HL-60 (cell line): ENCODE measurements around the gene FBLN1.

Source experiments
- DNase-seq, 2 experiments: peaks; one replicate each; pipeline ENCODE4 v3.0.0-alpha.2; 2010 to 2020; ENCODE audit warnings: low read depth in 1 of 2, low spot score in 1 of 2
- H3K27ac ChIP-seq: fragments of 250-450 bp; sonication (Bioruptor Pico); replicated peaks from 2 replicates; pipeline ENCODE4 v1.5.1; 2020; ENCODE audit warnings: mild to moderate bottlenecking, moderate library complexity
- H3K27me3 ChIP-seq: fragments of 250-450 bp; sonication (Bioruptor Pico); 2 replicates; pipeline ENCODE4 v1.5.1; 2021; ENCODE audit warnings: mild to moderate bottlenecking, moderate library complexity; ENCODE audit not compliant: insufficient read depth, poor library complexity, severe bottlenecking
- H3K4me3 ChIP-seq: replicated peaks from 2 replicates; pipeline ENCODE4 v1.5.1; 2011; ENCODE audit warnings: mild to moderate bottlenecking, control low read depth, low read length; ENCODE audit not compliant: insufficient read depth
- CTCF ChIP-seq: IDR thresholded peaks from one replicate; pipeline ENCODE4 v1.5.1; 2011; ENCODE audit warnings: low read length, control low read depth, inconsistent platforms; ENCODE audit not compliant: insufficient read depth
- GABPA ChIP-seq: IDR thresholded peaks from 2 replicates; pipeline ENCODE4 v1.6.1; 2012; ENCODE audit warnings: low read depth
- POLR2AphosphoS5 ChIP-seq: IDR thresholded peaks from 2 replicates; pipeline ENCODE4 v1.6.1; 2012; ENCODE audit warnings: low read depth
- REST ChIP-seq: IDR thresholded peaks from 2 replicates; pipeline ENCODE4 v1.6.1; 2012; ENCODE audit warnings: low read depth; ENCODE audit not compliant: insufficient replicate concordance
- SPI1 ChIP-seq: IDR thresholded peaks from 2 replicates; pipeline ENCODE4 v1.6.1; 2012; ENCODE audit warnings: low read depth, mild to moderate bottlenecking, borderline replicate concordance

FBLN1 gene

GRCh38 chr22:45547016-45547345, 44.3 kb downstream of the FBLN1 start:
- TF ChIP-seq GABPA (no peak), REST (no peak), CTCF (no peak), POLR2AphosphoS5 (no peak), SPI1 (no peak)
- H3K27me3 ChIP-seq = peaks cover 7% of the 10 kb centered on the region

GRCh38 chr22:45547731-45548130, 45.0 kb downstream of the FBLN1 start:
- H3K4me3 ChIP-seq = no peak overlapping the region
- no peak for DNase-seq
- H3K27ac ChIP-seq = no peak overlapping the region
- H3K27me3 ChIP-seq = peaks cover 4% of the 10 kb centered on the region
- TF ChIP-seq REST (no peak), POLR2AphosphoS5 (no peak), GABPA (no peak), SPI1 (no peak), CTCF (no peak)

More at GRCh38 chr22:45547016-45547345, 44.3 kb downstream of the FBLN1 start:
- no peak for DNase-seq
- no peak overlapping the region for H3K27ac ChIP-seq
- H3K4me3 ChIP-seq = no peak overlapping the region

GRCh38 chr22:45548247-45548840, 45.7 kb downstream of the FBLN1 start:
- DNase-seq = no peak
- Histone ChIP-seq H3K4me3 (no peak overlapping the region), H3K27ac (no peak overlapping the region), H3K27me3 (peaks cover 2% of the 10 kb centered on the region)
- TF ChIP-seq CTCF (no peak), SPI1 (no peak), GABPA (no peak), POLR2AphosphoS5 (no peak), REST (no peak)
